Lower leg skin (tissue), 3 donors: ENCODE data around the gene EEF1AKMT2.

ENCODE experiments used
- CTCF ChIP-seq, 3 donors: fragments of 450-650 bp; IDR thresholded peaks; one replicate each; pipeline ENCODE4 v1.5.1; 2016; ENCODE audit warnings: antibody characterized with exemption in 3 of 3, mild to moderate bottlenecking in 3 of 3, moderate library complexity in 2 of 3
- POLR2A ChIP-seq, 2 donors: fragments of 450-650 bp; IDR thresholded peaks; one replicate each; pipeline ENCODE4 v1.6.1; 2016 to 2017; ENCODE audit warnings: antibody characterized with exemption in 2 of 2, mild to moderate bottlenecking in 1 of 2, moderate library complexity in 1 of 2

GRCh38 chr10:124792998-124793352 lies 1.3 kb upstream of the EEF1AKMT2 start:
- TF ChIP-seq CTCF (IDR thresholded peaks at IDR 0.05) (no peak), POLR2A (IDR thresholded peaks at IDR 0.05) (no peak)
